K562 (cell line): ENCODE measurements around the gene GFI1B. TPM values are rescaled to one million over a fixed set of nuclear protein-coding genes. Genes with fewer than 3 reads are reported as not detected.

Experiments used
- ATAC-seq: fragments of 200-7000 bp; cut with Tn5 transposase; 3 replicates; pipeline ENCODE4 v1.9.1; 2020; ENCODE audit warnings: moderate library complexity
- BruUV-seq: library from RNA; stranded (reverse); fragments of 400-500 nt; replicated peaks from 2 replicates; lab custom pipeline; 2021; lab: Mats Ljungman, UMichigan
- CTCF ChIA-PET: fragments of 300-600 bp; formaldehyde crosslinking; extraction: SDS; loops from one replicate; lab custom pipeline; 2021; ENCODE audit warnings: low intra/inter-chr PET ratio; lab: Yijun Ruan, JAX
- POLR2A ChIA-PET: fragments of 300-600, 350-650 bp; sonication (Branson Sonifier 250); formaldehyde crosslinking; extraction: SDS; loops from one replicate; lab custom pipeline; 2021; ENCODE audit warnings: antibody characterized with exemption, inconsistent platforms; lab: Yijun Ruan, JAX
- DNase-seq, 4 experiments: peaks; one replicate each; pipeline versions ENCODE4 v3.0.0 to v3.0.0-alpha.2; 2011 to 2018; ENCODE audit warnings: low spot score in 3 of 4, mixed read lengths in 3 of 4; ENCODE audit errors: extremely low read depth in 1 of 4
- FAIRE-seq: peaks from 2 replicates; lab custom pipeline; 2011; peaks lifted over from hg19 to GRCh38; lab: Jason Lieb, UNC
- H2AFZ ChIP-seq: 2 replicates; pipeline ENCODE4 v1.6.0; 2011; ENCODE audit warnings: low read depth, low read length, control low read depth, inconsistent platforms
- H3K27ac ChIP-seq: fragments of 200-600 bp; 3 replicates; pipeline ENCODE4 v1.8.0; 2011; ENCODE audit warnings: low read depth, mild to moderate bottlenecking, control low read depth, inconsistent platforms, low read length, moderate library complexity, mixed read lengths; ENCODE audit errors: extremely low read depth
- H3K27me3 ChIP-seq, 2 experiments: fragments of 300-600 bp in 1 of 2; 2 replicates in 1 of 2; 3 replicates in 1 of 2; pipeline versions ENCODE4 v1.6.0 to v1.8.0; 2011; ENCODE audit warnings: inconsistent platforms in 2 of 2, low read length in 2 of 2, mild to moderate bottlenecking in 1 of 2, mixed read lengths in 1 of 2, moderate library complexity in 1 of 2; ENCODE audit not compliant: control insufficient read depth in 2 of 2, insufficient read depth in 2 of 2
- H3K36me3 ChIP-seq: fragments of 300-600 bp; 3 replicates; pipeline ENCODE4 v1.8.0; 2011; ENCODE audit warnings: mild to moderate bottlenecking, low read length, inconsistent platforms; ENCODE audit not compliant: control insufficient read depth, insufficient read depth
- H3K4me1 ChIP-seq, 2 experiments: fragments of 200-600 bp in 1 of 2; replicated peaks in 1 of 2; 2 replicates in 1 of 2; 3 replicates in 1 of 2; pipeline versions ENCODE4 v1.5.1 to v1.8.0; 2011; ENCODE audit warnings: inconsistent platforms in 2 of 2, low read length in 2 of 2, mild to moderate bottlenecking in 1 of 2, mixed read lengths in 1 of 2, moderate library complexity in 1 of 2; ENCODE audit not compliant: control insufficient read depth in 2 of 2, insufficient read depth in 2 of 2
- H3K4me2 ChIP-seq: 2 replicates; pipeline ENCODE4 v1.6.1; 2011; ENCODE audit warnings: low read length, control low read depth, inconsistent platforms, mixed read lengths; ENCODE audit not compliant: insufficient read depth
- H3K4me3 ChIP-seq: fragments of 200-600 bp; sonication (generic), shearing (Covaris generic); 2 replicates; pipeline ENCODE4 v1.5.1; 2016; ENCODE audit warnings: control low read depth, inconsistent platforms
- H3K79me2 ChIP-seq: fragments of 200-600 bp; 3 replicates; pipeline ENCODE4 v1.8.0; 2011; ENCODE audit warnings: low read length, inconsistent platforms; ENCODE audit not compliant: control insufficient read depth, insufficient read depth
- H3K9ac ChIP-seq, 2 experiments: 2 replicates each; pipeline versions ENCODE4 v1.6.0 to v1.6.1; 2011; ENCODE audit warnings: low read depth in 2 of 2, low read length in 2 of 2, control low read depth in 1 of 2, inconsistent platforms in 1 of 2, mild to moderate bottlenecking in 1 of 2, mixed read lengths in 1 of 2; ENCODE audit not compliant: insufficient read depth in 1 of 2
- H3K9me1 ChIP-seq: one replicate; pipeline ENCODE4 v1.6.0; 2011; ENCODE audit warnings: inconsistent platforms, mild to moderate bottlenecking, low read length, moderate library complexity; ENCODE audit not compliant: control insufficient read depth, insufficient read depth
- H3K9me3 ChIP-seq: replicated peaks from 2 replicates; pipeline ENCODE4 v1.5.1; 2011; ENCODE audit warnings: low read depth, low read length, inconsistent platforms; ENCODE audit not compliant: control insufficient read depth, insufficient read depth
- H4K20me1 ChIP-seq: replicated peaks from 2 replicates; pipeline ENCODE4 v1.6.1; 2011; ENCODE audit warnings: low read length, inconsistent platforms, mixed read lengths; ENCODE audit not compliant: control insufficient read depth, insufficient read depth
- ATF3 ChIP-seq, 2 experiments: fragments of 450-650 bp in 1 of 2; sonication (generic) in 1 of 2; formaldehyde crosslinking in 1 of 2; IDR thresholded peaks in 1 of 2; conservative IDR thresholded peaks in 1 of 2; 2 replicates each; pipeline versions ENCODE4 v1.6.1 to v1.8.1; 2016 to 2023; ENCODE audit warnings: mild to moderate bottlenecking in 2 of 2, moderate library complexity in 2 of 2, inconsistent platforms in 1 of 2, missing genetic modification reagents in 1 of 2
- ZC3H8 ChIP-seq: fragments of 450-650 bp; IDR thresholded peaks from 2 replicates; pipeline ENCODE4 v1.6.1; 2017
- WGBS: fragments of 100-300 bp; shearing (Covaris generic); methylation state at CpG from one replicate; pipeline ENCODE4 v1.1.6; 2016; ENCODE audit warnings: low coverage, mixed read lengths; ENCODE audit not compliant: insufficient coverage; ENCODE audit errors: missing lambda C conversion rate; 5-methylcytosine and 5-hydroxymethylcytosine counted together
- in situ Hi-C: fragments of 300-500 bp; cut with MboI; formaldehyde crosslinking; loops from 4 replicates; pipeline ENCODE4 v1.15.0; 2018; ENCODE audit warnings: inconsistent platforms, mixed read lengths
- intact Hi-C: fragments of 100-400 bp; cut with micrococcal nuclease; formaldehyde crosslinking; loops from 2 replicates; pipeline ENCODE4 v1.14.2; 2022
- polyA plus RNA-seq, 8 experiments: library from polyadenylated mRNA; depleted of rRNA in 4 of 8; stranded (reverse) in 5 of 8; unstranded in 3 of 8; fragments of >200 nt; fragmentation: Nextera tagmentation in 2 of 8; fragmentation: Illumina TruSeq in 1 of 8; extraction: Ambion mirVana in 2 of 8; extraction: Trizol in 1 of 8; gene quantifications; 2 replicates each; pipeline versions ENCODE4 v1.2.1 to v1.2.3, GENCODE V29; 2011 to 2014; ENCODE audit warnings: inconsistent platforms in 1 of 8, missing spikeins in 1 of 8
- total RNA-seq, 7 experiments: library from RNA; depleted of rRNA in 6 of 7; stranded (reverse); fragments of >200 nt in 6 of 7; fragmentation: Illumina TruSeq in 2 of 7; extraction: Trizol in 2 of 7; gene quantifications; 2 replicates each; pipeline versions ENCODE4 v1.2.1 to v1.2.3, GENCODE V29; 2011 to 2021; ENCODE audit warnings: low replicate concordance in 1 of 7

The GFI1B gene
- total and polyA plus RNA-seq, 9 of the 15 experiments (the other 6 are each of a cell fraction or from before 2014, with no cell fraction given), result 8.0 to 75.7 (median 34.5) TPM

GRCh38 chr9:132986114-132986513 is 7.6 kb downstream of the GFI1B start:
- Histone ChIP-seq H3K4me3 (no peak overlapping the region), H3K27me3 (no peaks in the 10 kb centered on the region), H4K20me1 (no peaks in the 10 kb centered on the region), H3K27ac (no peak overlapping the region; the same call in 2 of the 3 replicates), H3K9ac (peak overlapping the region in 1 of 2 experiments; percentile 66; a peak in 1 of 4 replicates), H3K9me3 (no peaks in the 10 kb centered on the region), H3K79me2 (peaks cover 63% of the 10 kb centered on the region), H3K36me3 (peaks cover 69% of the 10 kb centered on the region), H3K4me2 (no peak overlapping the region), H3K9me1 (peaks cover 4% of the 10 kb centered on the region), H3K4me1 (peaks cover 43 to 84% of the 10 kb centered on the region in 2 experiments), H2AFZ (no peak overlapping the region)
- TF ChIP-seq ATF3 (IDR thresholded peaks at IDR 0.05) (peak; percentile 47), ATF3 (CRISPR knock-in tag; conservative IDR thresholded peaks at IDR 0.05) (no peak), ZC3H8 (no peak)
- CTCF ChIA-PET, result no interaction called here
- DNase-seq (no peak), ATAC-seq (no peak), FAIRE-seq (no peak)
- BruUV-seq, result no TSS peak
- POLR2A ChIA-PET, result interaction anchor here (2.2 kb wide), 1 partner anchor 8 kb away, joined by 12 read pairs; no protein-coding TSS in a partner anchor
- in situ Hi-C loops (no loop called here), intact Hi-C loops (no loop called here)
- 82% methylated on average over 13 of the region's 13 CpGs for WGBS
